UCSD-AML1 (cell line): ENCODE results near the gene DCST1.
A peak's percentile ranks its signal among the peaks of the same experiment; 100 is the strongest.

Experiments
- DNase-seq: peaks from one replicate; lab custom pipeline; 2025; ENCODE audit not compliant: unreplicated experiment; lab: John Stamatoyannopoulos, UW

DCST1 gene

DNA sequence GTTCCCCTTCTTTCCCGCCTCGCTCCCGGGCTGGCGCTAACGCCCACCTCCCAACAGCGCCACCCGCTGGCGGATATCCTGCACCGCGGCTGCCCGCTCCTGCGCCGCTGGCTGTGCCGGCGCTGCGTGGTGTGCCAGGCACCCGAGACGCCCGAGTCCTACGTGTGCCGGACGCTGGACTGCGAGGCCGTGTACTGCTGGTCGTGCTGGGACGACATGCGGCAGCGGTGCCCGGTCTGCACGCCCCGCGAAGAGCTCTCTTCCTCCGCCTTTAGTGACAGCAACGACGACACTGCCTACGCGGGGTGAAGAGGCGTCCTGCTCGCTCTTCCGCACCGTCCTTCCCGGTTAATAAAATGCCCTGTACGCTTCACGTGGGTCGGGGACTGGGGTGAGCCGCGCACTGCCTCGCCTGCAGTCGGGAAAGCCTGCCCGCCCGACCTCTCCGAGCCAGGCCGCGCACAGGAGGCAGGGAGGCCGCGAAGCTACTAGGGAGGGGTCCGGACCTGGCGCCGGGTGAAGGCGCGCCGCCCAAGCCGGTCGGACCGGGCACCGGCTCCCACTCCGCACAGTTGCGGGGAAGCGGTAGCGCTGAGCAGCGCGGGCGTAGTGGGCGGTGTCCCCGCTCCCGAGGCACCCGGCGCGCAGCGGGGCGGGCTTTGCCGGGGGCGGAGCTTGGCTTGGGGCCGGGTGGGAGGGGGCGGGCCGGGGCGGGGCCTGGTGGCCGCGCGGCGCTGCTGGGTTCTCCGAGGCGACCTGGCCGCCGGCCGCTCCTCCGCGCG, 17.1 kb downstream of the DCST1 start, which contains the start of gene ADAM15:
ADAM15 (plus strand) TSS at position 757 of the 782 bp plus-strand sequence. CDS start 71 bp downstream, outside the sequence.
- peak; percentile 89 for DNase-seq

DNA sequence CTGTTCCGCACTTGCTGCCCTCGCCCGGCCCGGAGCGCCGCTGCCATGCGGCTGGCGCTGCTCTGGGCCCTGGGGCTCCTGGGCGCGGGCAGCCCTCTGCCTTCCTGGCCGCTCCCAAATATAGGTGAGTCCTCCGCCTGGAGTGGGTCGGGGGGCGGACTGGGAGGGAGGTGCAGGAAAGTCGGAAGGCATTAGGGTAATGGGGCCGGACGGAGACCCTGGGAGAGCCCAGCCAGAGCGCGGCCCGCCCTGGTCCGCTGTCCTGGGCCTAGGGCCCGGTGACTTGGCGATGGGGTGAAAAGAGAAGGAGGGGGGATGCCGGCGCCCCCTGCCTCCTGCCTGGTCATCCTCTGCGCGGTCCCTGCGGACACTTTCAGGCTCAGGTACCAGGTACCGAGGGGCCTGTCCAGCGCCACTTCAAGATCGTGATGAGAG, 17.7 kb downstream of the DCST1 start:
- DNase-seq = no peak

DNA sequence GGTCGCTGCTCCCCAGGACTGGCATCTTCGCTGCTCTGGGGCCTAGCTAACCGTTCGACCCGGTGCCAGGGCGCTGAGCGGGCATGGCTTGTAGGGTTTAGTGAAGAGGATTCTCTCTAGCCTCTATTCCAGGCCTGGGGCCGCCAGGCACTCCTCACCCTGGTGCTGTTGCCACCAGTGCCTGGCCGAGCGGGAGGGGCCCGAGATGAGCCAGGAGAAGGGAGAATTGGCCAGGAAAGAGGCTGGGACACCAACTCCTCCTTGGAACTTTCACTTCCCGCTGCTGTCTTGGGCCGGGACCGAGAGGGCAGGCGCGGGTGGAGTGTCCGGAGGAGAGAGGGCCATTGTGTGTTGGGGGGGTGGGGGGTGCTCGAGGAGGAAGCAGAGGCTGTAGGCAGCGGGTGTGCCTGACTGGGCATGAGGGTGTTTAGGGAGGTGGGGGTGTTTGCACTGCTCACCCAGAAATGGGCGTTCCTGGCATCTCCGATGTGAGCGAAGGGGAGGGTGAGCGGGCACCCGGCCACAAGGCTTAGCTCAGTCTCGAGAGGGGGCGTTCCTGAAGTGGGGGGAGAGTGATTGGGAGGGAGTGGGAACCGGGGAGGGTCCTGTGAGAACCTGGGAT, 18.3 kb downstream of the DCST1 start:
- peak; percentile 64 for DNase-seq

DNA sequence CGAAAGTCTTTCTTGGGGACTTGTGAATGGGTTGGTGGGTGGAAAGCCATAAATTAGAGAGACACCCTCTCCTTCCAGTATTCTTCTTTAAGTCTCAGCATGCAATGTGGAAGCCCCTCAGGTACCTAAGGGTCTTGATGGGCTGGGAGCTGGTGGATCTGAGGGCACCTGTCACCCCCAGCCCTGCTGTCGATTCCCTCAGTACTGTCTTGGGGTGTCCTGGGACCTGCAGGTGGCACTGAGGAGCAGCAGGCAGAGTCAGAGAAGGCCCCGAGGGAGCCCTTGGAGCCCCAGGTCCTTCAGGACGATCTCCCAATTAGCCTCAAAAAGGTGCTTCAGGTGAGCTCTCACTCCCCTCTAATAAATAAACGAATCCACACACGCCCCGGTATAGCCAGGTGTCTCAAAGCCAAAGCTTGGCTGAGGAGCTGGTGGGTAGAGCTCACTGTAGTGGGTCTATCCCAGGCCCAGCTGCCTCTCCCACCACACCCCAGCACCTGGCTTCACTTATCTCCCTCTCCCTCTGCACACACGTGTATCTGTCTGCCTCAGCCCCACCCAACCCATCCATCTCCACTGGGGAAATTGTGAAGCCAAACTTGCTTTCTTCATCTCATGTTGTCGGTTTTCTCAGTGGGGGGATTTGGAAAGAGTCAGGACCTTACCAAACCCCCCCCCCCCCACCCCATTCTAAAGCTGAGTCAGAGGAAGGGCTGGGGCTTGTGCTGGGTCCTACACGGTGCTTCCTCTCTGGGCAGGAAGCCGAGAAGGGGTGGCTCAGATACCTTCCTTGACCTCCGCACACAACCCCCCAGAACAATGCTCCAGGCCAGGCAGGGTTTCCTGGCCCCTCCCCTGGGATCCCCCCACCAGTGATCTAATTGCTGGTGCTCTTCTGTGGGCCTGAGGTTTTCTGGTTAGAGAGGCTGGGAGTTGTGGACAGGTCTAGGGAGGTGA, 19.1 kb downstream of the DCST1 start:
- DNase-seq = peak; percentile 58

DNA sequence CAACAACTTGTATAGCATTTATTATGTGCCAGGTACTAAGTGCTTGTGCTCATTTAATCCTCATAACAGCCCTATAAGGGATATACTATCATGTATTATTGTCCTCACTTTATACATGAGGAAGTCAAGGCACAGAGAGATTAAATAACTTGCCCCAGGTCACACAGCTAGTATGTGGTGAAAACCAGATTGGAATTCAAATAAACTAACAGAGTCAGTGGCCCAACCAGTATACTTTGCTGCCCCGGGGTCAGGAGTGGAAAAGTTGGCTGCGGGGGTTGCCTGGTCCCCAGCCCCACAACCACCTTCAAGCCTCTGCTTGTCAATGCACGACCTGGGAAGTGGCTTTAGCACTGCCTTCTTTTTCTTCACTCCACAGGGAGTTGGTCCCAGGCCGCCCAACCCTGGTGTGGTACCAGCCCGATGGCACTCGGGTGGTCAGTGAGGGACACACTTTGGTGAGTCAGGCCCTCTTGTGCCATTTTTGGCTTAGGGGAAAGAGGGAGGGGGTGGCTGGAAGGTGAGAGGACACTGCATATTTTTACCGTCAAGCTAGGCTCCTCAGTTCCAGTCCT, 20.0 kb downstream of the DCST1 start:
- DNase-seq = no peak

DNA sequence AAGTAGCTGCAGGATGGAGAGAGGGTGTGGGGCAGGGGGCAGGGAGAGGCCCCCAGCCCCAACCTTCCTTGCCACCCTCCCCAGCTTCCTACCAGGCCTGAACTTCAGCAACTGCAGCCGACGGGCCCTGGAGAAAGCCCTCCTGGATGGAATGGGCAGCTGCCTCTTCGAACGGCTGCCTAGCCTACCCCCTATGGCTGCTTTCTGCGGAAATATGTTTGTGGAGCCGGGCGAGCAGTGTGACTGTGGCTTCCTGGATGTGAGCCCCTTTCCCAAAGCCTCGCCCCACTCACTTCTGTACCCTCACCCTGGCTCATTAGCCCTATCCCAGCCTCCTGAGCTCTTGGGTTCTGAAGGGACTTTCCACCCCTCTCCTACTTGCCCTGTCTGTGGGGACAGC, 23.5 kb downstream of the DCST1 start:
- DNase-seq = no peak

DNA sequence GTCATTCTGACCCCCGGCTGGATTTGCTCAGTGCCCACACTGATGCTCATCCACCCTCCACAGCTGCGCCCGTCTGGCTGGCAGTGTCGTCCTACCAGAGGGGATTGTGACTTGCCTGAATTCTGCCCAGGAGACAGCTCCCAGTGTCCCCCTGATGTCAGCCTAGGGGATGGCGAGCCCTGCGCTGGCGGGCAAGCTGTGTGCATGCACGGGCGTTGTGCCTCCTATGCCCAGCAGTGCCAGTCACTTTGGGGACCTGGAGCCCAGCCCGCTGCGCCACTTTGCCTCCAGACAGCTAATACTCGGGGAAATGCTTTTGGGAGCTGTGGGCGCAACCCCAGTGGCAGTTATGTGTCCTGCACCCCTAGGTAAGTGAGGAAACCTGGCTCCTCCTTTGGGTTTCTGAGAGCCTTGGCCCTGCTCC, 24.2 kb downstream of the DCST1 start:
- no peak for DNase-seq

DNA sequence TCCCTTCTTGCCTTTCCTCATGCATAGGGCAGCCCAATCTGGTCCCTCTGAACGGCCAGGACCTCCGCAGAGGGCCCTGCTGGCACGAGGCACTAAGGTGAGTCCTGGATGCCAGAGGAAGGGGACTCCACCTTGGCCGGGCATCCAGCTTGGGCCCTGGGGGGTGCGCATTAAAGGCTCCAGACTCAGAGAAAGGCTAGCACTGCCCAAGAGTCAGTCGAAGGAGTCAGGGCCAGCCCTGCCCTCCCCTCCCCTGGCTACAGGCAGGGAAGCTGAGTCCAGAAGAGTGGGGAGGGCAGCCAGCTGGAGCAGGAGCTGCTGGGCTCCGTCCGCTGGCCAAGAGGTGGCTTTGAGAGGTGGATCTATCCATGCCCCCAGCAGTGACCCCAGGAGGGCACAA, 27.1 kb downstream of the DCST1 start:
- DNase-seq = no peak

DNA sequence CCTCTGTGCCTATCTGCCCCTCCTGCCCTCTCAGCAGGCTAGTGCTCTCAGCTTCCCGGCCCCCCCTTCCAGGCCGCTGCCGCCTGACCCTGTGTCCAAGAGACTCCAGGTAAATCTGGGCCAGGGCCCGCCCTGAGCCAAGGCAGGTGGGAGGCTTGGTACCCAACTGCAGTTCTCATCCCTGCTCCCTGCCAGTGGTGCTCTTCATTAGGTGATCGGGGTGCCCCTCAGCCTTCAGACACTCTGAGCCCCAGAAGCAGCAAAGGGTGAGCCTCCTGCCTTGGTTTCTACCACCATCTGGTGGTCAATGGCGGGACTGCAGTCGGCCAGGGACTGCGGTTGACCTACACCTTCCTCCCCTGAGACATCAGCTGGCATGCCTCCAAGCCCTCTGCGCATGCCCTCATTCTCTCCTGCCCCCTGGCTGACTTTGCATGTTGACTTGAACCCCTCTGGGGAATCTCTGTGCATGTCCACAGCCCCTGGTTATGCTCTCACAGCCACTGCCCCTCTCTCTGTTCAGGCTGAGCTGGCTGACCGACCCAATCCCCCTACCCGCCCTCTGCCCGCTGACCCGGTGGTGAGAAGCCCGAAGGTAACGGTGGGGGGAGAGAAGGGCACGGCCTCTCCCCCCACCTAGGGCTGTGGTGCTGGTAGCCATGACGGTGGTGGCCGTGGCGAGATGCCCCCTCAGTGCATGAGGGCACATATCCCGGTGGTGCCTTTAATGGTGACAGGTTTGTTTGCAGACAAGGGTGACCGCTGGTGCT, 27.9 kb downstream of the DCST1 start:
- DNase-seq = peak; percentile 86

DNA sequence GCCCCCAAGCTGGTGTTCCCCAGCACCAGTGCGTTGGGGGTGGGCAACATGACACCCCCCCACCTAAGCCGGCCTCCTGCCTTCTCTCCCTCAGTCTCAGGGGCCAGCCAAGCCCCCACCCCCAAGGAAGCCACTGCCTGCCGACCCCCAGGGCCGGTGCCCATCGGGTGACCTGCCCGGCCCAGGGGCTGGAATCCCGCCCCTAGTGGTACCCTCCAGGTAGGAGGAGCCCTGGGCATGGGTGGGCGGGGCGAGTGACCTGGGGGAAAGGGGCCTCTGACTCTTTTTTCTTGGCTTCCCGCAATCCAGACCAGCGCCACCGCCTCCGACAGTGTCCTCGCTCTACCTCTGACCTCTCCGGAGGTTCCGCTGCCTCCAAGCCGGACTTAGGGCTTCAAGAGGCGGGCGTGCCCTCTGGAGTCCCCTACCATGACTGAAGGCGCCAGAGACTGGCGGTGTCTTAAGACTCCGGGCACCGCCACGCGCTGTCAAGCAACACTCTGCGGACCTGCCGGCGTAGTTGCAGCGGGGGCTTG, 28.6 kb downstream of the DCST1 start:
- DNase-seq = no peak

DNA sequence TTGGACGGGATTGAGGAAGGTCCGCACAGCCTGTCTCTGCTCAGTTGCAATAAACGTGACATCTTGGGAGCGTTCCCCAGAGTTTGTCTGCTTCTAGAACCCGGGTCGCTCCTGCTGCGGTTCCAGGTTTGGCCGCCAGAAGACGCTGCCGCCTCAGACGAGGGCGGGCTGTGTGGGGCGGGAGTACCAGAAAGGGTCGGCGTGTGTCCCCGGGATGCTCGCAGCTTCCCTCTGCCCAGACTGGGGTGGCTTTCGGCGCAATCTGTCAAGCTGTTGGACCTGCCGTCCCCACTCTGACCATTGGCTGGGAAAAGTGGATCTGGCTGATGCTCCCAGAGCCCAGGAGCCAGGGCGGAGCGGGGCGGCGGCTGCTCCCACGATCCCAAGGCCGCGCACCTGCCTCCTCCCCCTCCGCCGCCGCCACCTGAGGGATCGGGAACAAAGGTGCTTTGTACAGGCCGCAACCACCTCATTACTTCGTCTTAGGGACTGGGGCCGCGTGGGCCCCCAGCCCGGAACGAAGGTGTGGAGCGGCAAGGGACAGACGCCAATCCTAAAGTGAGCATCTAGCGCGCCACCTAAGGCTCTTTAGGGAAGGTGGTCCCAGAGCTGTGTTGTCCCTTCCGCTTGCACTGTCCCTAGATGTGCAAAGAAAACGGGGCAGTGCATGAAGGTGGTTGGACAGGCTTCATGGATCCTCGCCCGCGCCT, 29.2 kb downstream of the DCST1 start:
- no peak for DNase-seq

DNA sequence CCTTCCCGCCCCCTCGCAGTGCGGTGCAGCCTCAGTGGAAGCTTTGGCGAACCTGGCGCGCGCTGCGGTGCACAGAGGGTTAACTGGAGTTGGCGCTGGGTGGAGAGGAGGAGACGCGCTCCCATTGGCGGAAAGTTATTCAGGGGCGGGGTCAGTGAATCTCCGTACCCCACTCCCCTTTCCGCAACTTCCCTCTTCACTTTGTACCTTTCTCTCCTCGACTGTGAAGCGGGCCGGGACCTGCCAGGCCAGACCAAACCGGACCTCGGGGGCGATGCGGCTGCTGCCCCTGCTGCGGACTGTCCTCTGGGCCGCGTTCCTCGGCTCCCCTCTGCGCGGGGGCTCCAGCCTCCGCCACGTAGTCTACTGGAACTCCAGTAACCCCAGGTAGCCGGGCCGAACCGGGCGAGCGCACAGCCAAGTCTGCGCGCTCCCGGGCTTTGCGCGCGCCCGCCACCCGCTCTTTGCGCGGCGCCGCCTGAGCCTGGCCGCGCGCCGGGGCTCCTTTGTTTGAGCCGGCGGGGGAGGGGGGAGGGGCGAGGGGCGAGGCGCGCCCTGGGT, 30.0 kb downstream of the DCST1 start, which contains the start of gene EFNA4:
EFNA4 (plus strand) TSS at position 191 of the 561 bp plus-strand sequence; CDS start at position 275, 84 bp downstream.
- DNase-seq = peak; percentile 81

DNA sequence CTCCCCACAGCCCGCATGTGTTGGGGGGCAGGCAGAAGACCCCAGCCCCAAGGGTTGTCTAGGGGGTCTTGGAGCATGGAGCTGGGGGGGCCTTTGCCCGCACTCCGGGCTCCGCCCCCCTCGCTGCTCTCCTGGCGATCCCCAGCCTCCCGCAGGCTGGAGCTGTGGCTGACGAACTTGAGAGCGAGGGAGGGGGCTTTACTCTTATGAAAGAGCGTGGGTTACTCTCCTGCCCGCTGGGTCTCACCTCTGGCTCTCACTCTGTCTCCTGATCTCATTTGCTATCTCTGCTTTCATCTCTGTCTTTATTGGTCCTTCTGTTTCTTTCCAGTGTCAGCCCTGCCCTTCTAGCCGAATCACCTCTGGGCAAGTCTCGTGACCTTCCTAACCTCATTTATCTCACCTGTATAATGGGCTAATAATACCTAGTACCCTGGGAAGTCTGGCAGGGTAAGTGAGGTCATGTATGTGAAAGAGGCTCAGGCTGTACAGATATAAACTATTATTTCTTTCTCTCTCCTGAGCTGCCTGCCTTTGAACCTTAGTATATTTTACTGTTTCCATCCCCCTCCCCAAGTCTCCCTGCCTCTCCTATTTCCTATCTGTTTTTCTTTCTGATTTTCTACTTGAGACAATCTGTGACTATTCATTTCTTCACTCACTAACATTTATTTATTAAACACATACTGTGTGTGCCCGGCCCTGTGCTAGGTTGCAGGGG, 30.6 kb downstream of the DCST1 start:
- DNase-seq = no peak

DNA sequence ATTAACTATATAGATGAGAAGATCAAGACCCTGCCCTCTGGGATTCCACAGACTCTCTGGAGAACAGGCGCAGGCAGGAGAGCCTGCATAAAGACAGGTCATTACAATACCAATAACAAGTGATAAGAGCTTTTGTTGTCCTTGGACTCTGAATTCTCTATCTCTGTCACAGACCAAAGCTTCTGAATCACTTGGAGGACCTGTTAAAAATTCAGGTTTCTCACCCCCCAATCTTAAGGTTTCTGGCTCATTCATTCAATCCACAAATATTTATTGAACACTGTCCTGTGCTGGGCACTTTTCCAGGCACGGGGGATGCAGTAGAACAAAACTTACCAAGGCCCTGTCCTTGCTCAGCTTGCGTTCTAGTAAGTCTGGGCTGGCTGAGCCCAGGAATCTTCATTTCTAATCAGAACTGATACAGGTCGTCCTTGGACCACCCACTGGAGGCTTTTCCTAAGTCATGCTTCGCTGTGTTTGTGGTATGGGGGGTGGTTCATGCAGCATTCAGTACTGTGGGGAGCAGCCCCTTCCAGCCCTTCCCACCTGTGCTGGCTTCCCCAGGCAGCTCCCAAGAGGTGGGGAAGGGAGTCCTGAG, 31.3 kb downstream of the DCST1 start:
- no peak for DNase-seq

DNA sequence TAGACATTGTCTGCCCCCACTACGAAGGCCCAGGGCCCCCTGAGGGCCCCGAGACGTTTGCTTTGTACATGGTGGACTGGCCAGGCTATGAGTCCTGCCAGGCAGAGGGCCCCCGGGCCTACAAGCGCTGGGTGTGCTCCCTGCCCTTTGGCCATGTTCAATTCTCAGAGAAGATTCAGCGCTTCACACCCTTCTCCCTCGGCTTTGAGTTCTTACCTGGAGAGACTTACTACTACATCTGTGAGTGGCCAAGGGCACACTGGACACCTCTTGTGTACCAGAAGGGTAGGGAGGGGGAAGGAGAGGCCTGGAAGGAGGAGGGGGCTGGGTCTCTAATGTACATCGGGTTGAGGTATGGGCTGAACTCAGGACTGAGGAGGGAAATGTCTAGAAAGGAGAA, 33.2 kb downstream of the DCST1 start:
- DNase-seq = no peak

DNA sequence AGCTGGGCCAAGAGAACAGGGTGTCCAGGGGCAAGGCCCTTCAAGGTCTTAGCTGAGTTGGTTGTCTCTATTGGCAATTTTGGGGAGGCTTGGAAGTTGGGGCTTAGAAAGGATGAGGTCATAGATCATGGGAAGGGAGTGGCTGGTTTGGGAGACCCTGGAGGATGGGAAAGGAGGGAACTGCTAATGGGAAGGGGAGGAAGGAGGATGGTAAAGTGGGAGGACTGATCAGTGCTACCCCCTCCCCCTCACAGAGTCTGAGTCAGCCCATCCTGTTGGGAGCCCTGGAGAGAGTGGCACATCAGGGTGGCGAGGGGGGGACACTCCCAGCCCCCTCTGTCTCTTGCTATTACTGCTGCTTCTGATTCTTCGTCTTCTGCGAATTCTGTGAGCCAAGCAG, 35.0 kb downstream of the DCST1 start:
- no peak for DNase-seq

DNA sequence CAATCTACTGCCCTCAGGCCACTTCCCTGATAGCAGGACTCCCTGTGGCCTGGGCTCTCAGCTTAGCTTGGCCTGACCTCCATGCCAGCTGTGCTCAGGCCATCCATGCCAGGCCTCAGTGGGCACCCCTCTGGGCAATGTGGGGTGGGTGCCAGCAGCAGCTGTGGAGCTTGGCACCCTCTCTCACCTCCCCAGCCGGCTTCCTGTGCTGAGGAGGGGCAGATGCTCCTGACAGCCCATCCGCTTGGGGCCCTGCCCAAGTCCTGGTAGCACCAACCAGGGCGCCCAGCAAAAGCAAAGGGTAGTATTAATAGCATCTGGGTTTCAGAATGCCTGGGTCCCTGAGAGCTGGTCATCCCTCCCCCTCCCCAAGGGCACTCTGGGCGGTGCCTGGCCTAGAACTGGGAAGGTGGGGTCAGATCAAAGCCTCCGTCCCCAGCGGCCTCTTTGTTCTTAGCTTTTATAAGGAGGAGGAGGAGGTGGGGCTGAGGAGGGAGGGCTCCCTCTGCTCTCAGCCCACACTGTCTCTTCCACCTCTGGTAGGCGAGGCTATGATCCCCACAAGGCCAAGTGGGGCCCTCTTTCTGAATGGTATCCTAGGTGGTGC, 36.0 kb downstream of the DCST1 start:
- no peak for DNase-seq
